Activated CD8-positive, alpha-beta T cell treated with anti-CD3 and anti-CD28 coated beads, Interleukin-2, amount 10 ng/mL, durations not matched to agents 7 days and 5 days (primary cell): ENCODE results near the gene SRSF5. TPM values are rescaled to one million over a fixed set of nuclear protein-coding genes. Genes with fewer than 3 reads are reported as not detected.
"Not testable (repeated sequence)": the region's sequence is repeated elsewhere in the genome, so short reads cannot be mapped to it uniquely, and the experiment has no call there.

Experiments
- ATAC-seq: fragments of 150-1000 bp; cut with Tn5 transposase; one replicate; pipeline ENCODE4 v1.10.0; 2021; ENCODE audit warnings: moderate library complexity
- CTCF ChIA-PET: fragments of 350-600 bp; sonication (Branson Sonifier 250); formaldehyde crosslinking; loops from one replicate; lab custom pipeline; 2021; ENCODE audit warnings: antibody characterized with exemption; lab: Charles Lee
- POLR2A ChIA-PET: fragments of 350-600 bp; sonication (Branson Sonifier 250); formaldehyde crosslinking; loops from one replicate; lab custom pipeline; 2021; ENCODE audit warnings: antibody characterized with exemption; lab: Charles Lee
- DNase-seq: peaks from one replicate; pipeline ENCODE4 v3.0.0-alpha.2; 2020
- H3K27ac Mint-ChIP-seq: one replicate; pipeline ENCODE4 v1.8.0; 2021; ENCODE audit warnings: mild to moderate bottlenecking, mixed read lengths
- H3K27me3 Mint-ChIP-seq: one replicate; pipeline ENCODE4 v1.8.0; 2021; ENCODE audit warnings: low read depth, mixed read lengths
- H3K36me3 Mint-ChIP-seq: one replicate; pipeline ENCODE4 v1.8.0; 2021; ENCODE audit warnings: low read depth, mixed read lengths
- H3K4me1 Mint-ChIP-seq: one replicate; pipeline ENCODE4 v1.8.0; 2021; ENCODE audit warnings: low read depth, mixed read lengths
- H3K4me3 Mint-ChIP-seq: one replicate; pipeline ENCODE4 v1.8.0; 2021; ENCODE audit warnings: mild to moderate bottlenecking, mixed read lengths
- H3K9me3 Mint-ChIP-seq: one replicate; pipeline ENCODE4 v1.8.0; 2022; ENCODE audit warnings: mixed read lengths; ENCODE audit not compliant: insufficient read depth
- total RNA-seq, 2 experiments: library from RNA; stranded (reverse); gene quantifications; one replicate each; pipeline ENCODE4 v1.2.3, GENCODE V29; 2021

The SRSF5 gene
- 100 to 1,000 TPM; 283 to 301 TPM for total RNA-seq

- CTCF ChIA-PET: interaction anchor here (0.9 to 1.8 kb wide), 8 partner anchors 9 to 192 kb away, joined by 3 to 9 read pairs (median 4); partner anchors contain the start of genes CCDC177 and SUSD6
- Mint-ChIP-seq H3K4me3 (peak within 1 kb of the TSS; percentile 98), H3K27ac (peak within 1 kb of the TSS; percentile 100), H3K4me1 (peaks cover 60% of the 10 kb centered on the region), H3K27me3 (no peaks in the 10 kb centered on the region), H3K9me3 (peaks cover 12% of the 10 kb centered on the region), H3K36me3 (peaks cover 56% of the 10 kb centered on the region)
- ATAC-seq: peak; percentile 82
- POLR2A ChIA-PET: interaction anchor here (0.7 to 3.3 kb wide), 32 partner anchors 9 to 1042 kb away, joined by 3 to 27 read pairs (median 4); partner anchors contain the start of genes ERH, MAP3K9, SLC39A9 and SUSD6
- peak; percentile 96 for DNase-seq
These were observed at the start of gene SRSF5 for GRCh38 chr14:69766984-69767368. Gene SRSF5, plus strand, starts transcription at chr14:69767142. Its CDS starts 1,015 bp downstream, at chr14:69768157.

- not testable (repeated sequence) for H3K27me3 Mint-ChIP-seq, H3K9me3 Mint-ChIP-seq, H3K27ac Mint-ChIP-seq, DNase-seq, H3K4me3 Mint-ChIP-seq, ATAC-seq
- ChIA-PET POLR2A (interaction anchor here (1.4 kb wide), 1 partner anchor 48 kb away, joined by 3 read pairs; the partner anchor contains the start of gene SRSF5), CTCF (interaction anchor here (1.3 to 1.5 kb wide), 2 partner anchors 12 to 134 kb away, joined by 4 read pairs; no protein-coding TSS in a partner anchor)
- H3K4me1 Mint-ChIP-seq: peaks cover 41% of the 10 kb centered on the region
- peaks cover 25% of the 10 kb centered on the region for H3K36me3 Mint-ChIP-seq
These were observed 48.3 kb upstream of the SRSF5 start for GRCh38 chr14:69718614-69719013.

- Mint-ChIP-seq H3K27ac (no peak overlapping the region), H3K4me3 (no peak overlapping the region), H3K36me3 (peaks cover 15% of the 10 kb centered on the region), H3K27me3 (no peaks in the 10 kb centered on the region), H3K4me1 (peaks cover 32% of the 10 kb centered on the region), H3K9me3 (no peaks in the 10 kb centered on the region)
- ATAC-seq (no peak), DNase-seq (no peak)
- ChIA-PET POLR2A (interaction anchor here (0.6 to 0.9 kb wide), 2 partner anchors 11 kb away, joined by 3 read pairs; no protein-coding TSS in a partner anchor), CTCF (interaction anchor here (1.3 to 1.7 kb wide), 3 partner anchors 47 to 135 kb away, joined by 3 to 6 read pairs (median 4); no protein-coding TSS in a partner anchor)
These were observed 47.4 kb upstream of the SRSF5 start for GRCh38 chr14:69719501-69719951.

- no peaks in the 10 kb centered on the region for H3K9me3 Mint-ChIP-seq
- peaks cover 9% of the 10 kb centered on the region for H3K36me3 Mint-ChIP-seq
- peaks cover 27% of the 10 kb centered on the region for H3K4me1 Mint-ChIP-seq
- ChIA-PET CTCF (interaction anchor here (0.9 to 1.7 kb wide), 4 partner anchors 48 to 146 kb away, joined by 3 to 6 read pairs (median 4); partner anchors contain the start of genes CCDC177 and SUSD6), POLR2A (no interaction called here)
- ATAC-seq (no peak), DNase-seq (no peak)
- no peak overlapping the region for H3K4me3 Mint-ChIP-seq
- H3K27me3 Mint-ChIP-seq: peaks cover 4% of the 10 kb centered on the region
- no peak overlapping the region for H3K27ac Mint-ChIP-seq
These were observed 46.0 kb upstream of the SRSF5 start for GRCh38 chr14:69720912-69721311.

GRCh38 chr14:69726761-69727511 is 40.0 kb upstream of the SRSF5 start:
- Mint-ChIP-seq H3K36me3 (no peaks in the 10 kb centered on the region), H3K27ac (peak overlapping the region; percentile 78), H3K9me3 (no peaks in the 10 kb centered on the region), H3K4me3 (peak overlapping the region; percentile 64), H3K27me3 (peaks cover 8% of the 10 kb centered on the region), H3K4me1 (peaks cover 36% of the 10 kb centered on the region)
- ATAC-seq (peak; percentile 95), DNase-seq (peak; percentile 84)
- ChIA-PET POLR2A (interaction anchor here (0.7 to 1.1 kb wide), 6 partner anchors 11 to 142 kb away, joined by 3 to 7 read pairs (median 4); partner anchors contain the start of gene SUSD6), CTCF (interaction anchor here (0.6 to 5.1 kb wide), 33 partner anchors 9 to 840 kb away, joined by 3 to 79 read pairs (median 5); partner anchors contain the start of gene SUSD6)

- no peaks in the 10 kb centered on the region for H3K9me3 Mint-ChIP-seq
- POLR2A ChIA-PET: interaction anchor here (0.7 to 1.1 kb wide), 2 partner anchors 12 to 27 kb away, joined by 3 to 5 read pairs; no protein-coding TSS in a partner anchor
- CTCF ChIA-PET: interaction anchor here (0.8 to 5.1 kb wide), 22 partner anchors 12 to 156 kb away, joined by 3 to 79 read pairs (median 6); partner anchors contain the start of gene SUSD6
These were observed 39.1 kb upstream of the SRSF5 start for GRCh38 chr14:69727860-69728259.

GRCh38 chr14:69731919-69732598 is 34.9 kb upstream of the SRSF5 start:
- DNase-seq, POLR2A ChIA-PET, H3K9me3 Mint-ChIP-seq, H3K27ac Mint-ChIP-seq, H3K36me3 Mint-ChIP-seq, ATAC-seq, H3K4me3 Mint-ChIP-seq: not testable (repeated sequence)
- Mint-ChIP-seq H3K27me3 (peaks cover 21% of the 10 kb centered on the region), H3K4me1 (peaks cover 24% of the 10 kb centered on the region)
- CTCF ChIA-PET: interaction anchor here (1.4 kb wide), 1 partner anchor 102 kb away, joined by 4 read pairs; no protein-coding TSS in a partner anchor

More at GRCh38 chr14:69727860-69728259, 39.1 kb upstream of the SRSF5 start:
- no peak overlapping the region for H3K4me3 Mint-ChIP-seq
- H3K27me3 Mint-ChIP-seq: peaks cover 10% of the 10 kb centered on the region
- H3K4me1 Mint-ChIP-seq: peaks cover 36% of the 10 kb centered on the region
- ATAC-seq (no peak), DNase-seq (no peak)
- no peaks in the 10 kb centered on the region for H3K36me3 Mint-ChIP-seq
- H3K27ac Mint-ChIP-seq: peak overlapping the region; percentile 31

GRCh38 chr14:69736405-69736804 is 30.5 kb upstream of the SRSF5 start:
- DNase-seq, ATAC-seq, H3K4me3 Mint-ChIP-seq, H3K4me1 Mint-ChIP-seq, CTCF ChIA-PET, H3K27ac Mint-ChIP-seq, H3K36me3 Mint-ChIP-seq, H3K9me3 Mint-ChIP-seq: not testable (repeated sequence)
- H3K27me3 Mint-ChIP-seq: peaks cover 21% of the 10 kb centered on the region
- POLR2A ChIA-PET: interaction anchor here (0.6 kb wide), 1 partner anchor 31 kb away, joined by 3 read pairs; no protein-coding TSS in a partner anchor

- no peaks in the 10 kb centered on the region for H3K36me3 Mint-ChIP-seq
- peaks cover 2% of the 10 kb centered on the region for H3K4me1 Mint-ChIP-seq
- H3K9me3 Mint-ChIP-seq: peaks cover 6% of the 10 kb centered on the region
- CTCF ChIA-PET: interaction anchor here (1.1 to 3.1 kb wide), 2 partner anchors 14 to 26 kb away, joined by 3 to 11 read pairs; partner anchors contain the start of gene SRSF5
- POLR2A ChIA-PET: interaction anchor here (0.7 kb wide), 1 partner anchor 78 kb away, joined by 3 read pairs; no protein-coding TSS in a partner anchor
- DNase-seq (no peak), ATAC-seq (no peak)
- peaks cover 2% of the 10 kb centered on the region for H3K27me3 Mint-ChIP-seq
- H3K4me3 Mint-ChIP-seq: no peak overlapping the region
- no peak overlapping the region for H3K27ac Mint-ChIP-seq
These were observed 25.9 kb upstream of the SRSF5 start for GRCh38 chr14:69741055-69741454.

GRCh38 chr14:69749956-69750355 is 17.0 kb upstream of the SRSF5 start:
- H3K4me3 Mint-ChIP-seq: no peak overlapping the region
- POLR2A ChIA-PET: interaction anchor here (0.6 kb wide), 1 partner anchor 17 kb away, joined by 3 read pairs; the partner anchor contains the start of gene SRSF5
- H3K36me3 Mint-ChIP-seq: no peaks in the 10 kb centered on the region
- H3K4me1 Mint-ChIP-seq: peaks cover 12% of the 10 kb centered on the region
- no peak for ATAC-seq
- H3K9me3 Mint-ChIP-seq: no peaks in the 10 kb centered on the region
- no peaks in the 10 kb centered on the region for H3K27me3 Mint-ChIP-seq
- no peak overlapping the region for H3K27ac Mint-ChIP-seq
- no peak for DNase-seq
- CTCF ChIA-PET: interaction anchor here (1.2 kb wide), 1 partner anchor 165 kb away, joined by 3 read pairs; no protein-coding TSS in a partner anchor
